Measurements from ENCODE around the gene NKX2-1.
"Not testable (repeated sequence)": the region's sequence is repeated elsewhere in the genome, so short reads cannot be mapped to it uniquely, and the experiment has no call there.

Gene NKX2-1

GRCh38 chr14:36519431-36520321, at the start of gene NKX2-1:
Gene NKX2-1, minus strand, starts transcription at chr14:36520232. Its CDS starts 103 bp downstream, at chr14:36520129.
- DNase-seq (ENCODE audit: low read depth), result no peak

- DNase-seq (ENCODE audit: low read depth), result no peak
These were observed 36.9 kb upstream of the NKX2-1 start for GRCh38 chr14:36556811-36557433.

- no peak for DNase-seq (ENCODE audit: low read depth)
These were observed 36.1 kb upstream of the NKX2-1 start for GRCh38 chr14:36555998-36556743.

GRCh38 chr14:36553656-36554260, 33.7 kb upstream of the NKX2-1 start:
- peak; percentile 50 for DNase-seq (ENCODE audit: low read depth)

- no peak for DNase-seq (ENCODE audit: low read depth)
These were observed 30.9 kb upstream of the NKX2-1 start for GRCh38 chr14:36550899-36551298.

- DNase-seq (ENCODE audit: low read depth), result not testable (repeated sequence)
These were observed 24.2 kb upstream of the NKX2-1 start for GRCh38 chr14:36544280-36544679.

- DNase-seq (ENCODE audit: low read depth), result no peak
These were observed 18.0 kb upstream of the NKX2-1 start for GRCh38 chr14:36538051-36538450.

GRCh38 chr14:36529062-36529461, 9.0 kb upstream of the NKX2-1 start:
- no peak for DNase-seq (ENCODE audit: low read depth)

GRCh38 chr14:36525746-36526099, 5.7 kb upstream of the NKX2-1 start:
- no peak for DNase-seq (ENCODE audit: low read depth)

GRCh38 chr14:36524874-36525745, 5.1 kb upstream of the NKX2-1 start:
- peak; percentile 3 for DNase-seq (ENCODE audit: low read depth)

GRCh38 chr14:36524220-36524837, 4.3 kb upstream of the NKX2-1 start:
- DNase-seq (ENCODE audit: low read depth), result no peak

- DNase-seq (ENCODE audit: low read depth), result no peak
These were observed 3.1 kb upstream of the NKX2-1 start for GRCh38 chr14:36522972-36523715.

GRCh38 chr14:36522347-36522971, 2.4 kb upstream of the NKX2-1 start:
- no peak for DNase-seq (ENCODE audit: low read depth)

GRCh38 chr14:36521598-36522345, 1.7 kb upstream of the NKX2-1 start:
- no peak for DNase-seq (ENCODE audit: low read depth)

- DNase-seq (ENCODE audit: low read depth), result peak; percentile 8
These were observed 831 bp upstream of the NKX2-1 start for GRCh38 chr14:36520601-36521525.

- DNase-seq (ENCODE audit: low read depth), result no peak
These were observed 1.2 kb downstream of the NKX2-1 start for GRCh38 chr14:36518586-36519430.

- no peak for DNase-seq (ENCODE audit: low read depth)
These were observed 1.9 kb downstream of the NKX2-1 start for GRCh38 chr14:36518031-36518585.

All from amniotic epithelial cell (primary cell).